Measurements from ENCODE around the gene ABHD5.

GRCh38 chr3:43727930-43728329 lies 37.2 kb downstream of the ABHD5 start:
- TF ChIP-seq, protein P1, sequence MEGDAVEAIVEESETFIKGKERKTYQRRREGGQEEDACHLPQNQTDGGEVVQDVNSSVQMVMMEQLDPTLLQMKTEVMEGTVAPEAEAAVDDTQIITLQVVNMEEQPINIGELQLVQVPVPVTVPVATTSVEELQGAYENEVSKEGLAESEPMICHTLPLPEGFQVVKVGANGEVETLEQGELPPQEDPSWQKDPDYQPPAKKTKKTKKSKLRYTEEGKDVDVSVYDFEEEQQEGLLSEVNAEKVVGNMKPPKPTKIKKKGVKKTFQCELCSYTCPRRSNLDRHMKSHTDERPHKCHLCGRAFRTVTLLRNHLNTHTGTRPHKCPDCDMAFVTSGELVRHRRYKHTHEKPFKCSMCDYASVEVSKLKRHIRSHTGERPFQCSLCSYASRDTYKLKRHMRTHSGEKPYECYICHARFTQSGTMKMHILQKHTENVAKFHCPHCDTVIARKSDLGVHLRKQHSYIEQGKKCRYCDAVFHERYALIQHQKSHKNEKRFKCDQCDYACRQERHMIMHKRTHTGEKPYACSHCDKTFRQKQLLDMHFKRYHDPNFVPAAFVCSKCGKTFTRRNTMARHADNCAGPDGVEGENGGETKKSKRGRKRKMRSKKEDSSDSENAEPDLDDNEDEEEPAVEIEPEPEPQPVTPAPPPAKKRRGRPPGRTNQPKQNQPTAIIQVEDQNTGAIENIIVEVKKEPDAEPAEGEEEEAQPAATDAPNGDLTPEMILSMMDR (IDR thresholded peaks at IDR 0.05): no peak
- no peak for TF ChIP-seq POLR2A (IDR thresholded peaks at IDR 0.05)

Data from Peyer's patch (tissue), 4 donors.